GM18519 (cell line): ENCODE data around the gene ANKRD55.
"Not testable (repeated sequence)": the region's sequence is repeated elsewhere in the genome, so short reads cannot be mapped to it uniquely, and the experiment has no call there.

Experiments used
- ATAC-seq: cut with Tn5 transposase; IDR thresholded peaks from one replicate; pipeline ENCODE4 v1.9.1; 2021; ENCODE audit warnings: mild to moderate bottlenecking, moderate library complexity; ENCODE audit not compliant: unreplicated experiment, low FRiP score

The ANKRD55 gene

GRCh38 chr5:56255502-56255901, 22.4 kb upstream of the ANKRD55 start:
- ATAC-seq, result no peak

GRCh38 chr5:56253924-56254323, 20.8 kb upstream of the ANKRD55 start:
- ATAC-seq, result no peak

GRCh38 chr5:56253126-56253525, 20.0 kb upstream of the ANKRD55 start:
- no peak for ATAC-seq

- ATAC-seq, result no peak
Observed at GRCh38 chr5:56251918-56252553, 18.9 kb upstream of the ANKRD55 start.

GRCh38 chr5:56251440-56251839, 18.3 kb upstream of the ANKRD55 start:
- ATAC-seq, result no peak

- no peak for ATAC-seq
Observed at GRCh38 chr5:56250011-56250410, 16.9 kb upstream of the ANKRD55 start.

GRCh38 chr5:56249085-56249484, 16.0 kb upstream of the ANKRD55 start:
- not testable (repeated sequence) for ATAC-seq

GRCh38 chr5:56247592-56247991, 14.5 kb upstream of the ANKRD55 start:
- ATAC-seq, result no peak

GRCh38 chr5:56246769-56247168, 13.6 kb upstream of the ANKRD55 start:
- ATAC-seq, result no peak

- no peak for ATAC-seq
Observed at GRCh38 chr5:56245481-56245880, 12.4 kb upstream of the ANKRD55 start.

GRCh38 chr5:56244627-56245026, 11.5 kb upstream of the ANKRD55 start:
- ATAC-seq, result no peak

GRCh38 chr5:56242271-56242670, 9.1 kb upstream of the ANKRD55 start:
- not testable (repeated sequence) for ATAC-seq

- ATAC-seq, result no peak
Observed at GRCh38 chr5:56232538-56232937, 592 bp downstream of the ANKRD55 start.

- ATAC-seq, result no peak
Observed at GRCh38 chr5:56230576-56230975, 2.6 kb downstream of the ANKRD55 start.

- no peak for ATAC-seq
Observed at GRCh38 chr5:56229111-56229510, 4.0 kb downstream of the ANKRD55 start.

GRCh38 chr5:56228631-56229030, 4.5 kb downstream of the ANKRD55 start:
- no peak for ATAC-seq

GRCh38 chr5:56227691-56228090, 5.4 kb downstream of the ANKRD55 start:
- no peak for ATAC-seq

- not testable (repeated sequence) for ATAC-seq
Observed at GRCh38 chr5:56223298-56223697, 9.8 kb downstream of the ANKRD55 start.

GRCh38 chr5:56221601-56222000, 11.5 kb downstream of the ANKRD55 start:
- not testable (repeated sequence) for ATAC-seq

- ATAC-seq, result no peak
Observed at GRCh38 chr5:56215019-56215830, 17.9 kb downstream of the ANKRD55 start.

- not testable (repeated sequence) for ATAC-seq
Observed at GRCh38 chr5:56213886-56214535, 19.1 kb downstream of the ANKRD55 start.
